NCI-H2081 (cell line): ENCODE data around the gene CCNF.

ENCODE experiments used
- DNase-seq, 2 experiments: peaks; one replicate each; lab custom pipeline; 2025; lab: John Stamatoyannopoulos, UW

The CCNF gene

DNA sequence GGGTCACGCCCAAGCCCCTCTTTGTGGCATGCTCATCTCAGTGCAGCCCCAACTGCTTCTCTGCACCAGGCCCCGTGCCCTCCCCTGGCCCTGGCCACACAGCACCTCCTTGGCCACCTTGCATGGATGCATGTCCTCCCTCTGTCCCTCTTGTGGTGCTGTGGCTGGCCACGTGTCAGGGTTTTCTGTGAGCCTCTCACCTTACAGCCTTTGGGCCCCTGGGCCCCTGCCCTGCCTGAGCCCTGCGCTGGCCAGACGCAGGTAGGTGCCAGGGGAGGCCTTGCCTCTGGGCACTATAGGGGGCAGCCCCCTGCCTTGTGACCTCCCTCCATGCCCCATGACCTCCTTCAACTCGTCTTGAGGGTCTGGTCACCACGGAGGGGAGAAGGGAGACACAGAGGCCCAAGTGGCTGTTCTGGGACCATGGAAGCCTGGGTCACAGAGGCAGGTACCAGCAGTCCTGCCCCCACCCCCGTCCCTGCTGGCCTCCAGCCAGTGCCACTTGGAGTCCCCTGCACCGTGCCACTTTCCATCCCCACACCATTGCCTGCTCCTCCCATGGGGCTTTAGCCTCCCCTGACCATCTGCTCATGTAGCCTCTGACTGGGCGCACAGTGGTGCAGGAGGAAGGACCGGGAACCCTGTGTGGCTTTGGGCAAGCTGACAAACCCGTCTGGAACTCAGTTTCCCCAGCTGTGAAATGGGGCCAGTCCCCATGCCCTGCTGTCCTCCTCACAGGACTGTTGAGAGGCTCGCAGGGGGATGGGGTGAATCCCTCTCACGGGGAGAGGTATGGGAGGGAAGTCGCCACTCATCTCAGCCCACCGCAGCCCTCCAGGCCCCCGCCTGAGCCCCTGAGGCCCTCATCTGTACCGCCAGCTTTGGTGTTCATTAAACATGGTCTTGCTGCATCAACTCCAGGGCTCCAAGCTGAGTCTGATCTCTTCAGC lies 73.0 kb downstream of the CCNF start:
- no peak for DNase-seq

GRCh38 chr16:2505695-2506094 lies 76.4 kb downstream of the CCNF start:
- DNase-seq = no peak

GRCh38 chr16:2507052-2507659 lies 77.9 kb downstream of the CCNF start:
- no peak for DNase-seq

DNA sequence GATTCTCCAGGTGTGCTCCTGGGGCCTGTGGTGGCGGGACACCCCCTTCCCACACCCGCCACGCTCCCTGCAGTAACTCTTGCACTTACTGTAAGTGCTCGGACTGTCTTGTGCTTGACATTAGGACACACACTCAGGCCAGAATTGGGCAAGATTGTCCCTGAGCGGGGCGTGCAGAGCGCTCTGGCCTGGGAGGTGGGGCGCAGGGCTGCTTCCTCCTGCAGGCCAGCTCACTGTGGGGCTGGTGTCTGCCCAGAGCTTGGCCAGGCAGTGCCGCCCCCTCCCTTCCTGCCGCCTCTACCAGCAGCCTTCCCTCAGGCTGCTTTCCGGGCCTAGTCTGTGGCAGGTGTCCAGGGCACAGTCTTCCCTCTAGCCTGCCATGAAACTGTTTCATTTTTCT lies 78.4 kb downstream of the CCNF start:
- DNase-seq = no peak
